DND-41 (cell line): ENCODE measurements around the gene ADAMTSL5.

Experiments used
- EZH2 ChIP-seq: IDR thresholded peaks from 3 replicates; pipeline ENCODE4 v1.6.1; 2012; ENCODE audit warnings: borderline replicate concordance, low read depth, mild to moderate bottlenecking, moderate library complexity, low read length, inconsistent platforms; ENCODE audit not compliant: severe bottlenecking
- TF ChIP-seq, protein P1 (sequence below): IDR thresholded peaks from 2 replicates; pipeline ENCODE4 v1.5.1; 2012; ENCODE audit warnings: borderline replicate concordance, low read length, moderate library complexity, mild to moderate bottlenecking; ENCODE audit not compliant: poor library complexity, severe bottlenecking; ENCODE audit errors: extremely low read depth

DNA sequence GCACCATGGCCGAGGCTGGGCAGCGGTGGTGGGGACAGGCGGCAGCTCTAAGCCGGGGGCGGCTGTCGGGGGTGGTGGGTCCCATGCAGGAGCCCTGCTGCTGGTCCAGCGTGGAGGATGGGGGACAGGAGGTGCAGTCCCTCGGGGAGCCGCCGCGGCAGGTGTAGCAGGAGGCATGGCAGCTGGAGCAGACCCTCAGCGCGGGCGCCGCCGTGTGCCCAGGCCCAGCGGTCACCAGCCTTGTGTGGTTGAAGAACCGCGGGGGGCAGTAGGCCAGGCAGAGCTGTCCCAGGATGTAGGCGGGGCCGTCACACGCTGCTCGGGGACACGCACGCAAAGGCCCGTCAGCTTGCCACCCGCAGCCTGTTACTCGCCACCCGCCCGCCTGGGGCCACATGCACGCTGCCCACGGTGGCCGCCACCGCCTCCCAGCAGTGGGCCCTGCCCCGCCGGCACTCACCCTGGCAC is 30.9 kb downstream of the ADAMTSL5 start:
- TF ChIP-seq, protein P1, sequence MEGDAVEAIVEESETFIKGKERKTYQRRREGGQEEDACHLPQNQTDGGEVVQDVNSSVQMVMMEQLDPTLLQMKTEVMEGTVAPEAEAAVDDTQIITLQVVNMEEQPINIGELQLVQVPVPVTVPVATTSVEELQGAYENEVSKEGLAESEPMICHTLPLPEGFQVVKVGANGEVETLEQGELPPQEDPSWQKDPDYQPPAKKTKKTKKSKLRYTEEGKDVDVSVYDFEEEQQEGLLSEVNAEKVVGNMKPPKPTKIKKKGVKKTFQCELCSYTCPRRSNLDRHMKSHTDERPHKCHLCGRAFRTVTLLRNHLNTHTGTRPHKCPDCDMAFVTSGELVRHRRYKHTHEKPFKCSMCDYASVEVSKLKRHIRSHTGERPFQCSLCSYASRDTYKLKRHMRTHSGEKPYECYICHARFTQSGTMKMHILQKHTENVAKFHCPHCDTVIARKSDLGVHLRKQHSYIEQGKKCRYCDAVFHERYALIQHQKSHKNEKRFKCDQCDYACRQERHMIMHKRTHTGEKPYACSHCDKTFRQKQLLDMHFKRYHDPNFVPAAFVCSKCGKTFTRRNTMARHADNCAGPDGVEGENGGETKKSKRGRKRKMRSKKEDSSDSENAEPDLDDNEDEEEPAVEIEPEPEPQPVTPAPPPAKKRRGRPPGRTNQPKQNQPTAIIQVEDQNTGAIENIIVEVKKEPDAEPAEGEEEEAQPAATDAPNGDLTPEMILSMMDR, result no peak
- no peak for TF ChIP-seq EZH2
